Pulmonary artery endothelial cell (primary cell): ENCODE data around the gene GPX3. TPM values are rescaled to one million over a fixed set of nuclear protein-coding genes. Genes with fewer than 3 reads are reported as not detected.

Experiments used
- DNase-seq: peaks from one replicate; pipeline ENCODE4 v3.0.0-alpha.2; 2011; ENCODE audit warnings: low read depth, low spot score
- total RNA-seq: library from RNA; depleted of rRNA; stranded (reverse); fragments of >200 nt; gene quantifications from 2 replicates; pipeline ENCODE4 v1.2.3, GENCODE V29; 2014

GPX3 gene
- total RNA-seq, result 6.3 and 8.5 TPM in 2 replicates

- no peak for DNase-seq
Observed at GRCh38 chr5:151020304-151021110, at the start of gene GPX3. TSS of gene GPX3 (plus strand) at chr5:151020591. CDS start at chr5:151020655, 64 bp downstream.

GRCh38 chr5:150978590-150978989, 41.8 kb upstream of the GPX3 start:
- DNase-seq, result no peak

GRCh38 chr5:150987746-150988145, 32.6 kb upstream of the GPX3 start:
- DNase-seq, result no peak

GRCh38 chr5:150989695-150990094, 30.7 kb upstream of the GPX3 start:
- no peak for DNase-seq

GRCh38 chr5:150992705-150993104, 27.7 kb upstream of the GPX3 start:
- DNase-seq, result no peak

GRCh38 chr5:150993422-150993821, 27.0 kb upstream of the GPX3 start:
- DNase-seq, result no peak

GRCh38 chr5:150993826-150994412, 26.5 kb upstream of the GPX3 start:
- DNase-seq, result no peak

GRCh38 chr5:150999704-151000442, 20.5 kb upstream of the GPX3 start:
- no peak for DNase-seq

GRCh38 chr5:151001436-151001835, 19.0 kb upstream of the GPX3 start:
- DNase-seq, result no peak

- no peak for DNase-seq
Observed at GRCh38 chr5:151002250-151002649, 18.1 kb upstream of the GPX3 start.

GRCh38 chr5:151002681-151003502, 17.5 kb upstream of the GPX3 start:
- DNase-seq, result no peak

GRCh38 chr5:151003503-151003860, 16.9 kb upstream of the GPX3 start:
- DNase-seq, result no peak

- no peak for DNase-seq
Observed at GRCh38 chr5:151004499-151004898, 15.9 kb upstream of the GPX3 start.

GRCh38 chr5:151005187-151005949, 15.0 kb upstream of the GPX3 start:
- no peak for DNase-seq

- DNase-seq, result no peak
Observed at GRCh38 chr5:151005950-151006576, 14.3 kb upstream of the GPX3 start.

GRCh38 chr5:151006704-151007334, 13.6 kb upstream of the GPX3 start:
- DNase-seq, result no peak

GRCh38 chr5:151007430-151008209, 12.8 kb upstream of the GPX3 start:
- DNase-seq, result no peak

GRCh38 chr5:151008210-151008491, 12.2 kb upstream of the GPX3 start:
- no peak for DNase-seq

GRCh38 chr5:151008906-151009305, 11.5 kb upstream of the GPX3 start:
- DNase-seq, result no peak
